OCI-LY7 (cell line): ENCODE data around the gene SPATS1. TPM values are rescaled to one million over a fixed set of nuclear protein-coding genes. Genes with fewer than 3 reads are reported as not detected.
"Not testable (repeated sequence)": the region's sequence is repeated elsewhere in the genome, so short reads cannot be mapped to it uniquely, and the experiment has no call there.

Experiments used
- BruUV-seq: library from RNA; stranded (reverse); fragments of 400-500 nt; replicated peaks from 2 replicates; lab custom pipeline; 2021; lab: Mats Ljungman, UMichigan
- CTCF ChIA-PET: fragments of 300-600 bp; sonication (Branson Sonifier 250); formaldehyde crosslinking; loops from one replicate; lab custom pipeline; 2022; ENCODE audit warnings: antibody characterized with exemption; ENCODE audit not compliant: unreplicated experiment; lab: Charles Lee
- POLR2A ChIA-PET: fragments of 300-600 bp; sonication (Branson Sonifier 250); formaldehyde crosslinking; loops from one replicate; lab custom pipeline; 2022; ENCODE audit warnings: antibody characterized with exemption; lab: Charles Lee
- DNase-seq: peaks from one replicate; pipeline ENCODE4 v3.0.0-alpha.2; 2015; ENCODE audit warnings: low spot score
- H2AFZ ChIP-seq: fragments of 200-600 bp; sonication (generic), shearing (Covaris generic); 2 replicates; pipeline ENCODE4 v1.6.1; 2014; ENCODE audit warnings: mild to moderate bottlenecking, antibody characterized with exemption, low read length, moderate library complexity
- H3K27ac ChIP-seq: fragments of 200-600 bp; sonication (generic); 2 replicates; pipeline ENCODE4 v1.5.1; 2014; ENCODE audit warnings: mixed run types, low read depth, mild to moderate bottlenecking, moderate library complexity, low read length, inconsistent platforms; ENCODE audit not compliant: poor library complexity, severe bottlenecking
- H3K36me3 ChIP-seq: fragments of 200-600 bp; sonication (generic); 2 replicates; pipeline ENCODE4 v1.6.1; 2014; ENCODE audit warnings: mild to moderate bottlenecking, antibody characterized with exemption, low read length, moderate library complexity, mixed read lengths; ENCODE audit not compliant: insufficient read depth
- H3K4me1 ChIP-seq: fragments of 200-600 bp; sonication (generic); 2 replicates; pipeline ENCODE4 v1.5.1; 2014; ENCODE audit warnings: mild to moderate bottlenecking, low read length; ENCODE audit not compliant: insufficient read depth, poor library complexity, severe bottlenecking
- H3K4me2 ChIP-seq: fragments of 200-600 bp; sonication (generic); 2 replicates; pipeline ENCODE4 v1.6.1; 2014; ENCODE audit warnings: mild to moderate bottlenecking, low read length
- H3K4me3 ChIP-seq: fragments of 200-600 bp; sonication (generic); 2 replicates; pipeline ENCODE4 v1.5.1; 2014; ENCODE audit warnings: mild to moderate bottlenecking, low read depth, low read length; ENCODE audit not compliant: poor library complexity, severe bottlenecking
- H3K79me2 ChIP-seq: fragments of 200-600 bp; sonication (generic); 2 replicates; pipeline ENCODE4 v1.6.1; 2016; ENCODE audit warnings: low read depth, mild to moderate bottlenecking, low read length, moderate library complexity, mixed read lengths; ENCODE audit not compliant: insufficient read depth
- H3K9me2 ChIP-seq: fragments of 200-600 bp; sonication (generic); 2 replicates; pipeline ENCODE4 v1.6.1; 2016; ENCODE audit warnings: mild to moderate bottlenecking, low read length, mixed read lengths; ENCODE audit not compliant: insufficient read depth
- H3K9me3 ChIP-seq: fragments of 200-600 bp; sonication (generic); 2 replicates; pipeline ENCODE4 v1.6.1; 2014; ENCODE audit warnings: mild to moderate bottlenecking, mixed run types, low read length, mixed read lengths
- H4K20me1 ChIP-seq: fragments of 200-600 bp; sonication (generic); 2 replicates; pipeline ENCODE4 v1.6.1; 2014; ENCODE audit warnings: mild to moderate bottlenecking, antibody characterized with exemption, low read length, moderate library complexity, mixed read lengths; ENCODE audit not compliant: insufficient read depth
- CTCF ChIP-seq: fragments of 200-600 bp; sonication (generic); conservative IDR thresholded peaks from 2 replicates; pipeline ENCODE4 v1.5.1; 2014; ENCODE audit warnings: mild to moderate bottlenecking, antibody characterized with exemption, low read length, moderate library complexity, mixed read lengths
- EZH2phosphoT487 ChIP-seq: fragments of 200-600 bp; sonication (generic); IDR thresholded peaks from 2 replicates; pipeline ENCODE4 v1.6.1; 2018; ENCODE audit warnings: low read depth, borderline replicate concordance, mild to moderate bottlenecking, mixed run types, antibody characterized with exemption, low read length, moderate library complexity, mixed read lengths
- intact Hi-C: fragments of 100-400 bp; cut with micrococcal nuclease; formaldehyde crosslinking; loops from one replicate; pipeline ENCODE4 v1.10.0; 2022; ENCODE audit not compliant: unreplicated experiment
- total RNA-seq, 2 experiments: library from RNA; depleted of rRNA in 1 of 2; stranded (reverse); fragments of >200 nt in 1 of 2; shearing (Covaris generic) in 1 of 2; gene quantifications; 2 replicates each; pipeline ENCODE4 v1.2.3, GENCODE V29; 2014 to 2022

The SPATS1 gene
- total RNA-seq, 2 experiments from 2014 or later: not detected

DNA sequence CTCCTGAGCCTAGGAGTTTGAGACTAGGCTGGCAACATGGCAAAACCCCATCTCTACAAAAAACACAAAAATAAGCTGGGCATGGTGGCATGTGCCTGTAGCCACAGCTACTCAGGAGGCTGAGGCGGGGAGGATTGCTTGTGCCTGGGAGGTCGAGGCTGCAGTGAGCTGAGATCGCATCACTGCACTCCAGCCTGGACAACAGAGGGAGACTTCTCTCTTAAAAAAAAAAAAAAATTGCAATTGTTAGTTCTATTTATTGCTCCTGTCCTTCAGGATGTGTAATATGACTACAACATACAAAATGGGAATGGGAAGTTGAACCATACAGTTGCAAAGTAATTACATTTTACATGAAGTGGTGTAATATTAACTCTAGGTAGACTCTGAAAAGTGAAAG, 21.2 kb upstream of the SPATS1 start:
- Histone ChIP-seq H3K4me3 (no peak overlapping the region), H3K36me3 (no peaks in the 10 kb centered on the region), H3K9me2 (no peaks in the 10 kb centered on the region), H3K4me1 (no peaks in the 10 kb centered on the region), H3K4me2 (no peak overlapping the region), H4K20me1 (no peaks in the 10 kb centered on the region), H3K27ac (no peak overlapping the region), H2AFZ (no peak overlapping the region), H3K9me3 (no peaks in the 10 kb centered on the region), H3K79me2 (no peaks in the 10 kb centered on the region)
- ChIA-PET CTCF (no interaction called here), POLR2A (interaction anchor here (0.6 kb wide), 1 partner anchor 57 kb away, joined by 3 read pairs; no protein-coding TSS in a partner anchor)
- no TSS peak for BruUV-seq
- TF ChIP-seq CTCF (no peak), EZH2phosphoT487 (no peak)
- intact Hi-C loops: no loop called here
- DNase-seq: no peak

- H3K79me2 ChIP-seq: no peaks in the 10 kb centered on the region
- H3K9me3 ChIP-seq: no peaks in the 10 kb centered on the region
- H4K20me1 ChIP-seq: no peaks in the 10 kb centered on the region
- CTCF ChIA-PET: no interaction called here
- H3K4me3 ChIP-seq: no peak overlapping the region
- no peak overlapping the region for H3K4me2 ChIP-seq
- POLR2A ChIA-PET: interaction anchor here (1.1 kb wide), 1 partner anchor 172 kb away, joined by 3 read pairs; no protein-coding TSS in a partner anchor
- DNase-seq: no peak
- no peak overlapping the region for H3K27ac ChIP-seq
- no peaks in the 10 kb centered on the region for H3K36me3 ChIP-seq
- H3K9me2 ChIP-seq: no peaks in the 10 kb centered on the region
- no peak overlapping the region for H2AFZ ChIP-seq
- intact Hi-C loops: no loop called here
- no TSS peak for BruUV-seq
- H3K4me1 ChIP-seq: no peaks in the 10 kb centered on the region
- TF ChIP-seq CTCF (no peak), EZH2phosphoT487 (no peak)
These were observed 15.4 kb upstream of the SPATS1 start for GRCh38 chr6:44327096-44327495.

DNA sequence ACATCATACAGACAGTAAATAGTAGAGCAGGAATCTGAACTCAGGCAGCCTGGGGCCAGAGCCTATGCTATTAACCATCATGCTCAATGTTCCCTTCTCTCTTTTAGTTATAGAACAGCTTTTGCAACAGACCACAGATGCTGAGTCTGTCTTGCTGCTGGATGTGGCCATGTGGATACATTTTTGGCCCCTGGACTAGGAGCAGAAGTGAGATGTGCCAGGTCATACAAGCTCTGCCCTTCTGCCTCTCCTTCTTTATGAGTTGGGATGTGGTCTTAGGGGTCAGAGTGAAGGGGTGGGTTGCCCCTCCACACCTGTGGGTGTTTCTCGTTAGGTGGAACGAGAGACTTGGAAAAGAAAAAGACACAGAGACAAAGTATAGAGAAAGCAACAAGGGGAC, 14.7 kb upstream of the SPATS1 start:
- CTCF ChIA-PET: no interaction called here

DNA sequence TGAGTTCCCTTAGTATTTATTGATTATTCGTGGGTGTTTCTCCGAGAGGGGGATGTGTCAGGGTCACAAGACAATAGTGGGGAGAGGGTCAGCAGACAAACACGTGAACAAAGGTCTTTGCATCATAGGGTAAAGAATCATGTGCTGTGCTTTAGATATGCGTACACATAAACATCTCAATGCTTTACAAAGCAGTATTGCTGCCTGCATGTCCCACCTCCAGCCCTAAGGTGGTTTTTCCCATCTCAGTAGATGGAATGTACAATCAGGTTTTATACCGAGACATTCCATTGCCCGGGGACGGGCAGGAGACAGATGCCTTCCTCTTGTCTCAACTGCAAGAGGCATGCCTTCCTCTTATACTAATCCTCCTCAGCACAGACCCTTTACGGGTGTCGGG, 14.2 kb upstream of the SPATS1 start:
- POLR2A ChIA-PET: interaction anchor here (1.3 kb wide), 1 partner anchor 32 kb away, joined by 4 read pairs; no protein-coding TSS in a partner anchor
- BruUV-seq: not testable (repeated sequence)

More for the DNA sequence above, 14.7 kb upstream of the SPATS1 start:
- H3K4me1 ChIP-seq: no peaks in the 10 kb centered on the region
- H3K27ac ChIP-seq: no peak overlapping the region
- no peaks in the 10 kb centered on the region for H3K79me2 ChIP-seq
- intact Hi-C loops: no loop called here
- no peak for DNase-seq
- no peaks in the 10 kb centered on the region for H3K9me2 ChIP-seq
- BruUV-seq: no TSS peak
- no peak overlapping the region for H3K4me2 ChIP-seq
- no peak overlapping the region for H2AFZ ChIP-seq
- H3K9me3 ChIP-seq: no peaks in the 10 kb centered on the region
- no peaks in the 10 kb centered on the region for H4K20me1 ChIP-seq
- POLR2A ChIA-PET: no interaction called here
- no peaks in the 10 kb centered on the region for H3K36me3 ChIP-seq
- TF ChIP-seq CTCF: no peak
- TF ChIP-seq EZH2phosphoT487: no peak
- no peak overlapping the region for H3K4me3 ChIP-seq

More for the DNA sequence above, 14.2 kb upstream of the SPATS1 start:
- CTCF ChIA-PET, H3K9me3 ChIP-seq, H3K4me1 ChIP-seq, H3K9me2 ChIP-seq, H3K27ac ChIP-seq, H2AFZ ChIP-seq, H3K36me3 ChIP-seq, H3K4me2 ChIP-seq, H3K79me2 ChIP-seq, H3K4me3 ChIP-seq, DNase-seq, intact Hi-C loops, H4K20me1 ChIP-seq: not testable (repeated sequence)
